ENCODE measurements around the gene WDR88. TPM values are rescaled to one million over a fixed set of nuclear protein-coding genes. Genes with fewer than 3 reads are reported as not detected.
A peak's percentile ranks its signal among the peaks of the same experiment; 100 is the strongest.

WDR88 gene
- total RNA-seq, 1 donor from 2014 or later, result not detected

DNA sequence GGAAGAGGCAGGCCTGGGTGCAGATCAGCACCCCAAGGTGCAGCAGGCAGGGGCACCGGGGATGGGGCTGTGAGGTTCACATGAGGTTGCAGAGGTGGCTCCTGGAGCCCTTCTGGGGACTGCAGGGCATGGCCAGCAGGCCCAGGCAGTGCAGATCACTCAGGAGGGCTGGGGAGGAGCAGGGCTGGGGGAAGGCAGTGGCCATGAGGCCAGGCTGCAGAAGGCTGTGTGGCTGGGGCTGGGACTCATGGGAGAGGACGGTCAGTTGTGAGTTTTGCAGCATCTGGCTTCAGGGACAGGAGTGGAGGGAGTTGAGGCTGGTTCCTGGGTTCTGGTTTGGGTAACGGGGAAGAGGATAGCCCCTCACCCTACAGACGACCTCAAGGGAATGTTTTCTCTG, 7.3 kb downstream of the WDR88 start:
- Mint-ChIP-seq H3K27ac (ENCODE audit: unreplicated experiment) (peak overlapping the region; percentile 57), H3K4me3 (ENCODE audit: unreplicated experiment) (no peak overlapping the region), H3K9me3 (ENCODE audit: unreplicated experiment) (no peaks in the 10 kb centered on the region), H3K27me3 (ENCODE audit: unreplicated experiment) (peaks cover 4% of the 10 kb centered on the region), H3K4me1 (ENCODE audit: unreplicated experiment) (peaks cover 9% of the 10 kb centered on the region), H3K36me3 (ENCODE audit: low read depth, unreplicated experiment) (no peaks in the 10 kb centered on the region)
- no peak for DNase-seq (ENCODE audit: low spot score)
- TF ChIP-seq, protein P1, sequence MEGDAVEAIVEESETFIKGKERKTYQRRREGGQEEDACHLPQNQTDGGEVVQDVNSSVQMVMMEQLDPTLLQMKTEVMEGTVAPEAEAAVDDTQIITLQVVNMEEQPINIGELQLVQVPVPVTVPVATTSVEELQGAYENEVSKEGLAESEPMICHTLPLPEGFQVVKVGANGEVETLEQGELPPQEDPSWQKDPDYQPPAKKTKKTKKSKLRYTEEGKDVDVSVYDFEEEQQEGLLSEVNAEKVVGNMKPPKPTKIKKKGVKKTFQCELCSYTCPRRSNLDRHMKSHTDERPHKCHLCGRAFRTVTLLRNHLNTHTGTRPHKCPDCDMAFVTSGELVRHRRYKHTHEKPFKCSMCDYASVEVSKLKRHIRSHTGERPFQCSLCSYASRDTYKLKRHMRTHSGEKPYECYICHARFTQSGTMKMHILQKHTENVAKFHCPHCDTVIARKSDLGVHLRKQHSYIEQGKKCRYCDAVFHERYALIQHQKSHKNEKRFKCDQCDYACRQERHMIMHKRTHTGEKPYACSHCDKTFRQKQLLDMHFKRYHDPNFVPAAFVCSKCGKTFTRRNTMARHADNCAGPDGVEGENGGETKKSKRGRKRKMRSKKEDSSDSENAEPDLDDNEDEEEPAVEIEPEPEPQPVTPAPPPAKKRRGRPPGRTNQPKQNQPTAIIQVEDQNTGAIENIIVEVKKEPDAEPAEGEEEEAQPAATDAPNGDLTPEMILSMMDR (IDR thresholded peaks at IDR 0.05; ENCODE audit: unreplicated experiment), result no peak

DNA sequence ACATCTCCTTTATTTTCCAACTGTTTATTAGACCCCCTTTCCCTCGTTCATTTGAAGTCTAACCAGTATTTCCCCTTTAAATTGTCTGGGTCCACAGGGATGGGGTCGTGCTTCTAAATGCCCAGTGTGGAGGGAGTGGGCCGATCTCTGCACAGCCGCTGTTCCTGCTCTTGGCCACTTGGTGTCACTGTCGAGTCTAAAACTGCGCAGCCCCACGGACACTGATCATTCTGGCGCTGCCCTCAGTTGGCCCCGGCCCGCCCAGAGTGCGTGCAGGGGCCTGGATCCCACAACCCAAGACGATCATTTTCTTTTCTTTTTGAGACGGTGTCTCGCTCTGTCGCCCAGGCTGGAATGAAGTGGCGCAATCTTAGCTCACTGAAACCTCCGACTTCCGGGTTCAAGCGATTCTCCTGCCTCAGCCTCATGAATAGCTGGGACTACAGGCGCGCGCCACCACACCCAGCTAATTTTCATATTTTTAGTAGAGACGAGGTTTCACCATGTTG, 12.0 kb downstream of the WDR88 start:
- H3K27me3 Mint-ChIP-seq (ENCODE audit: unreplicated experiment), result peaks cover 4% of the 10 kb centered on the region
- no peak overlapping the region for H3K4me3 Mint-ChIP-seq (ENCODE audit: unreplicated experiment)
- H3K9me3 Mint-ChIP-seq (ENCODE audit: unreplicated experiment), result no peaks in the 10 kb centered on the region
- TF ChIP-seq, protein P1 (IDR thresholded peaks at IDR 0.05; ENCODE audit: unreplicated experiment), result peak; percentile 79
- H3K4me1 Mint-ChIP-seq (ENCODE audit: unreplicated experiment), result peaks cover 7% of the 10 kb centered on the region
- H3K27ac Mint-ChIP-seq (ENCODE audit: unreplicated experiment), result no peak overlapping the region
- peak; percentile 69 for DNase-seq (ENCODE audit: low spot score)
- no peaks in the 10 kb centered on the region for H3K36me3 Mint-ChIP-seq (ENCODE audit: low read depth, unreplicated experiment)

DNA sequence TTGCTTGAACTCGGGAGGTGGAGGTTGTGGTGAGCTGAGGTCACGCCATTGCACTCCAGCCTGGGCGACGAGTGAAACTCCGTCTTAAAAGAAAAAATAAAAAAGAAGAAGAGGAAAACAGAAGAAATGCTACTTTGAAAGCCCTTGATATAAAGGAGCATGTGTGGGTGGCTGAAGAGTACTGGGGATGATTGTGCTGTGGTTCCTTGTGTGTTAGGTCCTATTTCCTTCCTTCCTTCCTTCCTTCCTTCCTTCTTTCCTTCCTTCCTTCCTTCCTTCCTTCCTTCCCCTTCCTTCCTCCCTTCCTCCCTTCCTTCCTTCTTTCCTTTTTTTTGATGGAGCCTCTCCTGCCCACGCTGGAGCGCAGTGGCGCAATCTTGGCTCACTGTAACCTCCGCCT, 14.3 kb downstream of the WDR88 start:
- DNase-seq (ENCODE audit: low spot score), result no peak
- peaks cover 3% of the 10 kb centered on the region for H3K27me3 Mint-ChIP-seq (ENCODE audit: unreplicated experiment)
- TF ChIP-seq, protein P1 (IDR thresholded peaks at IDR 0.05; ENCODE audit: unreplicated experiment), result no peak
- no peak overlapping the region for H3K4me3 Mint-ChIP-seq (ENCODE audit: unreplicated experiment)
- no peaks in the 10 kb centered on the region for H3K9me3 Mint-ChIP-seq (ENCODE audit: unreplicated experiment)
- H3K36me3 Mint-ChIP-seq (ENCODE audit: low read depth, unreplicated experiment), result no peaks in the 10 kb centered on the region
- no peaks in the 10 kb centered on the region for H3K4me1 Mint-ChIP-seq (ENCODE audit: unreplicated experiment)
- no peak overlapping the region for H3K27ac Mint-ChIP-seq (ENCODE audit: unreplicated experiment)

DNA sequence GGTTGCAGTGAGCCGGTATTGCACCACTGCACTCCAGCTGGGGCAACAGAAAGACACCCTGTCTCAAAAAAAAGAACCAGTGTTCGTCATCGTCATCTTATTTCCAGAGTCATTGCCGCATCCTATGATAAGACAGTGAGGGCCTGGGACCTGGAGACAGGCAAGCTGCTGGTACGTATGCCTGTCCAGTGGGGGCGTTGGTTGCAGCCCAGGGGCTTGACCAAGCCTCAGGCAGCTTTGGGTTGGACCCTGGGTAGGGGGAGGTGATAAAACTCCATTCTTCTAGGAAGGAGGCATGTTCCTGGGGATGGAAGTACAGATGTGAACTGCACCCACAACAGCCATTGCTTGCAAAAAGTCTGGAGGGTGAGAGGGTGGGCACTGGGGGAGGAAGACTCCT, 15.6 kb downstream of the WDR88 start:
- TF ChIP-seq, protein P1 (IDR thresholded peaks at IDR 0.05; ENCODE audit: unreplicated experiment), result no peak

DNA sequence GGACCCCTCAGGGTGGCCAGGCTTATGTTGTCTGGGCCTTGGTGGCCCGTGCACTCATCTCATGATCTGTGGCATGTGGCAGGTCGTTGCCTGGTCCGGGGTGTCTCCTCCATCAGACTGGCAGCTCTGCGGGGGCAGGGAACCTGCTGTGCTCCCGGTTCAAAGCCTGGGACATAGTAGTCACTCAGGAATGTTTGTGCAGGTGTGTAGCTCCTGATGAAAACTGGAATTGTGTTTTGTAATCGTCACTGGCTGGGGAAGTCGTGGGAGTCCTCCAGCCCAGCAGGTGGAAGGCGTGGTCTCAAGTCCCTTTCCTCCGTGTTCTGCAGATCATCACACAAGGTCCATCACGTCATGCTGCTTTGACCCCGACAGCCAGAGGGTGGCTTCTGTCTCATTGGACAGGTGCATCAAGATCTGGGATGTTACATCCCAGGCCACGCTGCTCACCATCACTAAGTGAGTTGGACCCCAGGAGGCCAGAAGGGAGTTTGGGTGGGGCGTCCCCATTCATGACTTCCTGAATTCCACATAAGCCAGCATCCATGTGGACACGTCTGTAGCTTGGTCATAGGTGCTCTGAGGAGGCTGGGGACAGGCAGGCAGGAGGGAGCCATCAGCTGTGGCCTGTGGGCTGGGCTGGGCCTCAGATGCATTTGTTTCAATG, 19.1 kb downstream of the WDR88 start:
- no peak overlapping the region for H3K27ac Mint-ChIP-seq (ENCODE audit: unreplicated experiment)
- no peak for DNase-seq (ENCODE audit: low spot score)
- no peak overlapping the region for H3K4me3 Mint-ChIP-seq (ENCODE audit: unreplicated experiment)
- H3K9me3 Mint-ChIP-seq (ENCODE audit: unreplicated experiment), result no peaks in the 10 kb centered on the region
- peaks cover 2% of the 10 kb centered on the region for H3K27me3 Mint-ChIP-seq (ENCODE audit: unreplicated experiment)
- TF ChIP-seq, protein P1 (IDR thresholded peaks at IDR 0.05; ENCODE audit: unreplicated experiment), result no peak
- no peaks in the 10 kb centered on the region for H3K36me3 Mint-ChIP-seq (ENCODE audit: low read depth, unreplicated experiment)
- no peaks in the 10 kb centered on the region for H3K4me1 Mint-ChIP-seq (ENCODE audit: unreplicated experiment)

More for the DNA sequence above, 15.6 kb downstream of the WDR88 start:
- Mint-ChIP-seq H3K4me1 (ENCODE audit: unreplicated experiment) (no peaks in the 10 kb centered on the region), H3K9me3 (ENCODE audit: unreplicated experiment) (no peaks in the 10 kb centered on the region), H3K36me3 (ENCODE audit: low read depth, unreplicated experiment) (no peaks in the 10 kb centered on the region), H3K27me3 (ENCODE audit: unreplicated experiment) (peaks cover 3% of the 10 kb centered on the region), H3K4me3 (ENCODE audit: unreplicated experiment) (no peak overlapping the region), H3K27ac (ENCODE audit: unreplicated experiment) (no peak overlapping the region)
- no peak for DNase-seq (ENCODE audit: low spot score)

Measured in endothelial cell (in vitro differentiated cells).